ENCODE data around the gene ANKRD9. TPM values are rescaled to one million over a fixed set of nuclear protein-coding genes. Genes with fewer than 3 reads are reported as not detected.

The ANKRD9 gene
- total RNA-seq, 1 experiment from 2014 or later = 29.8 TPM

GRCh38 chr14:102511538-102511937 is 2.0 kb upstream of the ANKRD9 start:
- peak overlapping the region in 1 of 3 experiments; percentile 90; a peak in 1 of 7 replicates for H3K27ac Mint-ChIP-seq
- H2BK20ac ChIP-seq (ENCODE audit: low read depth, low read length, poor library complexity, severe bottlenecking) = no peak overlapping the region
- no peaks in the 10 kb centered on the region for H3K27me3 ChIP-seq (ENCODE audit: insufficient read depth, low read length)
- H3K4me2 ChIP-seq (ENCODE audit: insufficient read depth, insufficient read length, low read length) = no peak overlapping the region
- no peak overlapping the region for H3T11ph ChIP-seq (ENCODE audit: low read length)
- H3K4me3 Mint-ChIP-seq = peak overlapping the region in 1 of 2 experiments; percentile 31; a peak in 1 of 5 replicates
- no peaks in the 10 kb centered on the region for H3K79me1 ChIP-seq (ENCODE audit: insufficient read depth, low read depth, low read length, poor library complexity, severe bottlenecking)
- no peak overlapping the region for H4K91ac ChIP-seq (ENCODE audit: insufficient read length, low read depth, low read length)
- H3K36me3 Mint-ChIP-seq (ENCODE audit: insufficient read depth in 1 of 3, low read depth in 3 of 3) = peaks cover 6 to 9% (median 9%) of the 10 kb centered on the region in 3 experiments; a peak in 5 of 7 replicates
- H3K27me3 Mint-ChIP-seq (ENCODE audit: low read depth) = peaks cover 5% of the 10 kb centered on the region
- H3K9me3 ChIP-seq (ENCODE audit: control insufficient read depth, low read depth, low read length) = no peaks in the 10 kb centered on the region
- H3K79me2 ChIP-seq (ENCODE audit: insufficient read depth, low read length) = no peaks in the 10 kb centered on the region
- H3K9me3 Mint-ChIP-seq = no peaks in the 10 kb centered on the region
- H2AK5ac ChIP-seq (ENCODE audit: insufficient read length, low read length) = no peak overlapping the region
- H3K27ac ChIP-seq (ENCODE audit: insufficient read length, low read depth, low read length) = no peak overlapping the region
- H2BK5ac ChIP-seq (ENCODE audit: insufficient read length, low read length) = no peak overlapping the region
- no peak overlapping the region for H4K5ac ChIP-seq (ENCODE audit: insufficient read length, low read depth, low read length)
- no peak overlapping the region for H3K23ac ChIP-seq (ENCODE audit: insufficient read length, low read depth, low read length)
- peaks cover 2% of the 10 kb centered on the region for H4K20me1 ChIP-seq (ENCODE audit: control insufficient read depth, insufficient read depth, insufficient read length)
- H3K9ac ChIP-seq (ENCODE audit: extremely low read depth, insufficient read length, low read length) = no peak overlapping the region
- H3K18ac ChIP-seq (ENCODE audit: insufficient read length, low read depth, low read length) = no peak overlapping the region
- H3K56ac ChIP-seq (ENCODE audit: insufficient read length, low read depth, low read length) = no peak overlapping the region
- H2BK120ac ChIP-seq (ENCODE audit: low read depth, low read length, poor library complexity, severe bottlenecking) = no peak overlapping the region
- no peaks in the 10 kb centered on the region; the same call in 1 of the 2 replicates for H3K4me1 ChIP-seq (ENCODE audit: insufficient read depth, low read length)
- H2BK15ac ChIP-seq (ENCODE audit: low read depth, low read length) = no peak overlapping the region
- H3K4ac ChIP-seq (ENCODE audit: low read depth, low read length) = no peak overlapping the region
- no peak for TF ChIP-seq CTCF (conservative IDR thresholded peaks at IDR 0.05)
- no peak overlapping the region for H2BK12ac ChIP-seq (ENCODE audit: insufficient read length, low read depth, low read length)
- H3K4me1 Mint-ChIP-seq = peaks cover 18 to 25% of the 10 kb centered on the region in 2 experiments
- no CpG with 5 or more reads among the region's 5 CpGs for WGBS (ENCODE audit: extremely low coverage, insufficient read length, low lambda C conversion rate)
- no peak for DNase-seq
- H2AFZ ChIP-seq (ENCODE audit: low read length) = no peak overlapping the region
- no peak overlapping the region for H3K14ac ChIP-seq (ENCODE audit: insufficient read depth, low read length)
- no peak overlapping the region for H4K8ac ChIP-seq (replicated peaks; ENCODE audit: insufficient read length, low read depth, low read length)
- peaks cover 12% of the 10 kb centered on the region for H3K23me2 ChIP-seq (ENCODE audit: insufficient read length, low read depth, low read length, poor library complexity, severe bottlenecking)

All from H9 (cell line).